Measurements from ENCODE around the gene MYOM3.

DNA sequence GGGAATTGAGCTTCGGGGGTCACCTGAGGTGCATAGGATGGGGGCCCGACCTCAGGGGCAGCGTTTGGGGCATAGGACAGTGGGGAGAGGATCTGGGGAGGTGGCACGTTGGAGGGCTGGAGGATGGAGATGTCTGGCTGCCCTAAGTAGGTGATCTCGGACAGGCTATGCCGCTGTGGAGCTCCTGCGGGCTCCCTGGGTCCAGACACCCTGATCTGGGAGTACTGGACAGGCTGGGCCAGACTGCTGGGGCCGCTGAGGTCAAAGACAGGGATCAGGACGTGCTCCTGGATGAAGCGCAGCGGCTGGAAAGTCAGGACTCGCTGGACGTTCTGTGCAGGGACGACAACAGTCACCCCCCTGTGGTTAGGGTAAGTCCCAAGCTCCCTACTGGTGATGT, 9.5 kb upstream of the MYOM3 start:
- no peak for TF ChIP-seq EZH2 (IDR thresholded peaks at IDR 0.05; ENCODE audit: low read length)
- TF ChIP-seq, protein P1, sequence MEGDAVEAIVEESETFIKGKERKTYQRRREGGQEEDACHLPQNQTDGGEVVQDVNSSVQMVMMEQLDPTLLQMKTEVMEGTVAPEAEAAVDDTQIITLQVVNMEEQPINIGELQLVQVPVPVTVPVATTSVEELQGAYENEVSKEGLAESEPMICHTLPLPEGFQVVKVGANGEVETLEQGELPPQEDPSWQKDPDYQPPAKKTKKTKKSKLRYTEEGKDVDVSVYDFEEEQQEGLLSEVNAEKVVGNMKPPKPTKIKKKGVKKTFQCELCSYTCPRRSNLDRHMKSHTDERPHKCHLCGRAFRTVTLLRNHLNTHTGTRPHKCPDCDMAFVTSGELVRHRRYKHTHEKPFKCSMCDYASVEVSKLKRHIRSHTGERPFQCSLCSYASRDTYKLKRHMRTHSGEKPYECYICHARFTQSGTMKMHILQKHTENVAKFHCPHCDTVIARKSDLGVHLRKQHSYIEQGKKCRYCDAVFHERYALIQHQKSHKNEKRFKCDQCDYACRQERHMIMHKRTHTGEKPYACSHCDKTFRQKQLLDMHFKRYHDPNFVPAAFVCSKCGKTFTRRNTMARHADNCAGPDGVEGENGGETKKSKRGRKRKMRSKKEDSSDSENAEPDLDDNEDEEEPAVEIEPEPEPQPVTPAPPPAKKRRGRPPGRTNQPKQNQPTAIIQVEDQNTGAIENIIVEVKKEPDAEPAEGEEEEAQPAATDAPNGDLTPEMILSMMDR (optimal IDR thresholded peaks at IDR 0.05 in 1 of 3, IDR thresholded peaks at IDR 0.05 in 1 of 3, conservative IDR thresholded peaks at IDR 0.05 in 1 of 3; ENCODE audit: extremely low read depth in 1 of 3, insufficient read depth in 2 of 3, low read length in 3 of 3): no peak
